Lung microvascular endothelial cell (primary cell): Measurements from ENCODE around the gene FUT4. TPM values are rescaled to one million over a fixed set of nuclear protein-coding genes. Genes with fewer than 3 reads are reported as not detected.
"Not testable (repeated sequence)": the region's sequence is repeated elsewhere in the genome, so short reads cannot be mapped to it uniquely, and the experiment has no call there.

Source experiments
- DNase-seq, 2 donors: peaks; one replicate each; pipeline versions ENCODE4 v3.0.0 to v3.0.0-alpha.2; 2010; ENCODE audit warnings: low read depth in 2 of 2
- total RNA-seq: library from RNA; depleted of rRNA; stranded (reverse); fragments of >200 nt; gene quantifications from 2 replicates; pipeline ENCODE4 v1.2.1, GENCODE V29; 2014

The FUT4 gene
- total RNA-seq, 1 donor from 2014 or later: 6.3 TPM

- no peak for DNase-seq
Measured at GRCh38 chr11:94563848-94564467, 20.2 kb downstream of the FUT4 start.

GRCh38 chr11:94567181-94567670 lies 23.5 kb downstream of the FUT4 start, which contains the start of gene PIWIL4:
TSS of gene PIWIL4 (plus strand) at chr11:94567368. CDS start at chr11:94567519, 151 bp downstream.
- no peak for DNase-seq

GRCh38 chr11:94568200-94568599 lies 24.5 kb downstream of the FUT4 start:
- no peak for DNase-seq

- no peak for DNase-seq
Measured at GRCh38 chr11:94568717-94569116, 25.0 kb downstream of the FUT4 start.

GRCh38 chr11:94572975-94573374 lies 29.3 kb downstream of the FUT4 start:
- DNase-seq: not testable (repeated sequence)

GRCh38 chr11:94574193-94574961 lies 30.7 kb downstream of the FUT4 start:
- DNase-seq: no peak

- no peak for DNase-seq
Measured at GRCh38 chr11:94576306-94576705, 32.6 kb downstream of the FUT4 start.

- DNase-seq: peak in 1 of 2 donors; percentile 53
Measured at GRCh38 chr11:94577841-94578240, 34.1 kb downstream of the FUT4 start.

- no peak for DNase-seq
Measured at GRCh38 chr11:94581926-94582325, 38.2 kb downstream of the FUT4 start.

- no peak for DNase-seq
Measured at GRCh38 chr11:94583213-94583865, 39.6 kb downstream of the FUT4 start.

- peak in 1 of 2 donors; percentile 27 for DNase-seq
Measured at GRCh38 chr11:94583866-94584500, 40.3 kb downstream of the FUT4 start.

- no peak for DNase-seq
Measured at GRCh38 chr11:94584978-94585377, 41.3 kb downstream of the FUT4 start.

GRCh38 chr11:94585399-94585798 lies 41.7 kb downstream of the FUT4 start:
- DNase-seq: no peak

GRCh38 chr11:94586546-94586945 lies 42.8 kb downstream of the FUT4 start:
- DNase-seq: no peak

GRCh38 chr11:94586978-94587377 lies 43.3 kb downstream of the FUT4 start:
- DNase-seq: no peak

GRCh38 chr11:94588366-94588942 lies 44.7 kb downstream of the FUT4 start:
- no peak for DNase-seq

- no peak for DNase-seq
Measured at GRCh38 chr11:94590352-94591041, 46.8 kb downstream of the FUT4 start.

GRCh38 chr11:94593030-94593429 lies 49.3 kb downstream of the FUT4 start:
- DNase-seq: no peak

- DNase-seq: no peak
Measured at GRCh38 chr11:94595076-94595475, 51.4 kb downstream of the FUT4 start.

GRCh38 chr11:94597896-94598295 lies 54.2 kb downstream of the FUT4 start:
- DNase-seq: peak in 1 of 2 donors; percentile 3
